Uterus (tissue), 4 donors: ENCODE measurements around the gene RUFY2. TPM values are rescaled to one million over a fixed set of nuclear protein-coding genes. Genes with fewer than 3 reads are reported as not detected.
A peak's percentile ranks its signal among the peaks of the same experiment; 100 is the strongest.

Experiments used
- DNase-seq, 2 donors: peaks; one replicate each; pipeline ENCODE4 v3.0.0-alpha.2; 2019 to 2020
- H3K27ac ChIP-seq, 2 donors: fragments of 200-600 bp; sonication (generic); 1 replicate in 1 of 2; 2 replicates in 1 of 2; pipeline ENCODE4 v1.5.1; 2016 to 2018
- H3K27me3 ChIP-seq, 2 donors: fragments of 200-600 bp; sonication (generic); one replicate each; pipeline ENCODE4 v1.5.1; 2018 to 2019; ENCODE audit warnings: control low read depth in 1 of 2
- H3K36me3 ChIP-seq, 2 donors: fragments of 200-600 bp; sonication (generic); one replicate each; pipeline ENCODE4 v1.5.1; 2019; ENCODE audit warnings: control low read depth in 1 of 2
- H3K4me1 ChIP-seq, 2 donors: fragments of 200-600 bp; sonication (generic); one replicate each; pipeline ENCODE4 v1.5.1; 2018 to 2019; ENCODE audit warnings: control low read depth in 1 of 2
- H3K4me3 ChIP-seq, 2 donors: fragments of 200-600 bp; sonication (generic); 1 replicate in 1 of 2; 2 replicates in 1 of 2; pipeline ENCODE4 v1.5.1; 2018 to 2019; ENCODE audit warnings: mild to moderate bottlenecking in 1 of 2
- H3K9me3 ChIP-seq, 2 donors: fragments of 200-600 bp; sonication (generic); one replicate each; pipeline ENCODE4 v1.5.1; 2019; ENCODE audit warnings: control low read depth in 1 of 2
- CTCF ChIP-seq, 4 experiments: fragments of 200-600 bp in 2 of 4; fragments of 450-650 bp in 2 of 4; sonication (generic) in 2 of 4; IDR thresholded peaks; one replicate each; pipeline ENCODE4 v1.5.1; 2016 to 2019; ENCODE audit warnings: antibody characterized with exemption in 4 of 4, mild to moderate bottlenecking in 2 of 4, moderate library complexity in 1 of 4
- POLR2A ChIP-seq, 2 donors: fragments of 450-650 bp; IDR thresholded peaks; one replicate each; pipeline ENCODE4 v1.6.1; 2016; ENCODE audit warnings: antibody characterized with exemption in 2 of 2, mild to moderate bottlenecking in 1 of 2, moderate library complexity in 1 of 2
- intact Hi-C: fragments of 100-400 bp; cut with DNase I; formaldehyde crosslinking; loops from one replicate; pipeline ENCODE4 v1.15.1; 2023; ENCODE audit warnings: low total_unique reads
- total RNA-seq, 4 donors: library from RNA; depleted of rRNA in 3 of 4; stranded (reverse); fragments of >200 nt in 3 of 4; gene quantifications; one replicate each; pipeline versions ENCODE4 v1.1.0 to v1.2.4, GENCODE V29; 2014 to 2023
- donor health status: DM: yes; HTN: yes; CAD: no.

RUFY2 gene
- total RNA-seq, 4 donors from 2014 or later = 24.6 to 58.2 (median 42.3) TPM

GRCh38 chr10:68303849-68304412 is 103.1 kb downstream of the RUFY2 start:
- Histone ChIP-seq H3K4me1 (no peaks in the 10 kb centered on the region), H3K27me3 (no peaks in the 10 kb centered on the region), H3K9me3 (no peaks in the 10 kb centered on the region), H3K4me3 (no peak overlapping the region), H3K27ac (no peak overlapping the region), H3K36me3 (no peaks in the 10 kb centered on the region)
- intact Hi-C loops = no loop called here
- TF ChIP-seq POLR2A (IDR thresholded peaks at IDR 0.05) (no peak), CTCF (IDR thresholded peaks at IDR 0.05) (no peak)
- DNase-seq = no peak

- Histone ChIP-seq H3K27ac (no peak overlapping the region), H3K27me3 (no peaks in the 10 kb centered on the region), H3K9me3 (no peaks in the 10 kb centered on the region), H3K4me3 (no peak overlapping the region), H3K4me1 (no peaks in the 10 kb centered on the region), H3K36me3 (no peaks in the 10 kb centered on the region)
- no peak for TF ChIP-seq POLR2A (IDR thresholded peaks at IDR 0.05)
- no peak for TF ChIP-seq CTCF (IDR thresholded peaks at IDR 0.05)
- no peak for DNase-seq
- intact Hi-C loops = no loop called here
Measured at GRCh38 chr10:68302871-68303270, 104.2 kb downstream of the RUFY2 start.

DNA sequence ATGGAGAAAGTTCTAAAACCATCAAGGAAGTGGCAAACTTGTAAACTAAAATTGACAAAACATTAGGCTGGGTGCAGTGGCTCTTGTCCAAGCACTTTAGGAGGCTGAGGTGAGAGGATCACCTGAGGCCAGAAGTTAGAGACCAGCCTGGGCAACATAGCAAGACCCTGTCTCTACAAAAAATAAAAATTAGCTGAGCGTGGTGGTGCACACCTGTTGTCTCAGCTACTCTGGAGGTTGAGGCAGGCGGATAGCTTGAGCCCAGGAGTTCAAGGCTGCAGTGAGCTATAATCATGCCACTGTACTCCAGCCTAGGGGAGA is 104.6 kb downstream of the RUFY2 start:
- no peaks in the 10 kb centered on the region for H3K27me3 ChIP-seq
- no peak for DNase-seq
- H3K36me3 ChIP-seq = no peaks in the 10 kb centered on the region
- intact Hi-C loops = no loop called here
- H3K9me3 ChIP-seq = no peaks in the 10 kb centered on the region
- no peaks in the 10 kb centered on the region for H3K4me1 ChIP-seq
- H3K4me3 ChIP-seq = no peak overlapping the region
- TF ChIP-seq POLR2A (IDR thresholded peaks at IDR 0.05) (no peak), CTCF (IDR thresholded peaks at IDR 0.05) (no peak)
- H3K27ac ChIP-seq = no peak overlapping the region

- intact Hi-C loops = no loop called here
- no peak for DNase-seq
- H3K9me3 ChIP-seq = no peaks in the 10 kb centered on the region
- H3K27ac ChIP-seq = no peak overlapping the region
- no peaks in the 10 kb centered on the region for H3K36me3 ChIP-seq
- H3K4me1 ChIP-seq = no peaks in the 10 kb centered on the region
- H3K27me3 ChIP-seq = no peaks in the 10 kb centered on the region
- no peak overlapping the region for H3K4me3 ChIP-seq
- no peak for TF ChIP-seq POLR2A (IDR thresholded peaks at IDR 0.05)
- TF ChIP-seq CTCF (IDR thresholded peaks at IDR 0.05) = peak in 3 of 4 experiments; percentile 15 to 49 (median 28)
Measured at GRCh38 chr10:68301790-68302502, 105.1 kb downstream of the RUFY2 start.

- Histone ChIP-seq H3K9me3 (no peaks in the 10 kb centered on the region), H3K4me1 (no peaks in the 10 kb centered on the region), H3K27ac (no peak overlapping the region), H3K27me3 (no peaks in the 10 kb centered on the region), H3K4me3 (no peak overlapping the region), H3K36me3 (no peaks in the 10 kb centered on the region)
- intact Hi-C loops = no loop called here
- no peak for DNase-seq
- TF ChIP-seq POLR2A (IDR thresholded peaks at IDR 0.05) (no peak), CTCF (IDR thresholded peaks at IDR 0.05) (no peak)
Measured at GRCh38 chr10:68301301-68301700, 105.8 kb downstream of the RUFY2 start.
